DOHH2 (cell line): ENCODE measurements around the gene S100A13.
A peak's percentile ranks its signal among the peaks of the same experiment; 100 is the strongest.

Experiments
- H3F3A ChIP-seq: fragments of 200-600 bp; sonication (generic), shearing (Covaris generic); 2 replicates; pipeline ENCODE4 v1.6.0; 2016; ENCODE audit warnings: antibody characterized with exemption, mild to moderate bottlenecking; ENCODE audit not compliant: control insufficient read depth, insufficient read depth
- H3K27ac ChIP-seq: fragments of 200-600 bp; sonication (generic); 2 replicates; pipeline ENCODE4 v1.5.1; 2014; ENCODE audit warnings: low read depth, mild to moderate bottlenecking, low read length, moderate library complexity
- H3K27me3 ChIP-seq: fragments of 200-600 bp; sonication (generic); 2 replicates; pipeline ENCODE4 v1.6.1; 2014; ENCODE audit warnings: mild to moderate bottlenecking, low read length, mixed read lengths; ENCODE audit not compliant: control insufficient read depth
- H3K36me3 ChIP-seq: fragments of 200-600 bp; sonication (generic); 2 replicates; pipeline ENCODE4 v1.6.1; 2014; ENCODE audit warnings: mild to moderate bottlenecking, low read length, moderate library complexity, mixed read lengths; ENCODE audit not compliant: control insufficient read depth
- H3K4me1 ChIP-seq: fragments of 200-600 bp; sonication (generic); 2 replicates; pipeline ENCODE4 v1.6.1; 2014; ENCODE audit warnings: mild to moderate bottlenecking, low read length, mixed read lengths; ENCODE audit not compliant: control insufficient read depth
- H3K4me2 ChIP-seq: fragments of 200-600 bp; sonication (generic); 2 replicates; pipeline ENCODE4 v1.6.0; 2014; ENCODE audit warnings: mild to moderate bottlenecking, low read length, moderate library complexity
- H3K4me3 ChIP-seq: fragments of 200-600 bp; sonication (generic); 2 replicates; pipeline ENCODE4 v1.5.1; 2014; ENCODE audit warnings: mild to moderate bottlenecking, low read length, mixed read lengths
- H3K79me2 ChIP-seq: fragments of 200-600 bp; sonication (generic); 2 replicates; pipeline ENCODE4 v1.6.1; 2014; ENCODE audit warnings: mild to moderate bottlenecking, low read length, mixed read lengths; ENCODE audit not compliant: control insufficient read depth
- H3K9me2 ChIP-seq: fragments of 200-600 bp; sonication (generic); replicated peaks from 2 replicates; pipeline ENCODE4 v1.6.1; 2014; ENCODE audit warnings: mild to moderate bottlenecking, low read length, mixed read lengths; ENCODE audit not compliant: control insufficient read depth
- H3K9me3 ChIP-seq: fragments of 200-600 bp; sonication (generic); 2 replicates; pipeline ENCODE4 v1.6.1; 2014; ENCODE audit warnings: antibody characterized with exemption, low read length, mixed read lengths; ENCODE audit not compliant: control insufficient read depth, insufficient read depth
- H4K20me1 ChIP-seq: fragments of 200-600 bp; sonication (generic); 2 replicates; pipeline ENCODE4 v1.6.0; 2014; ENCODE audit warnings: low read depth, mild to moderate bottlenecking, antibody characterized with exemption, low read length, moderate library complexity; ENCODE audit not compliant: control insufficient read depth, insufficient read depth
- CTCF ChIP-seq: fragments of 200-600 bp; sonication (generic); IDR thresholded peaks from one replicate; pipeline ENCODE4 v1.5.1; 2014; ENCODE audit warnings: antibody characterized with exemption, mild to moderate bottlenecking, low read depth, low read length; ENCODE audit not compliant: poor library complexity, severe bottlenecking
- EZH2phosphoT487 ChIP-seq: fragments of 200-600 bp; sonication (generic); IDR thresholded peaks from 2 replicates; pipeline ENCODE4 v1.6.1; 2017; ENCODE audit warnings: borderline replicate concordance, mild to moderate bottlenecking, antibody characterized with exemption, low read length, moderate library complexity, mixed read lengths

S100A13 gene

GRCh38 chr1:153617663-153618062 is 9.6 kb downstream of the S100A13 start:
- Histone ChIP-seq H3K27ac (no peak overlapping the region), H3K4me3 (no peak overlapping the region), H3K9me2 (no peaks in the 10 kb centered on the region), H3K27me3 (no peaks in the 10 kb centered on the region), H3K9me3 (no peaks in the 10 kb centered on the region), H3K36me3 (peaks cover 27% of the 10 kb centered on the region), H3F3A (no peaks in the 10 kb centered on the region), H3K4me2 (no peak overlapping the region), H3K4me1 (peaks cover 16% of the 10 kb centered on the region), H4K20me1 (no peaks in the 10 kb centered on the region), H3K79me2 (no peaks in the 10 kb centered on the region)
- TF ChIP-seq EZH2phosphoT487: no peak
- peak; percentile 76 for TF ChIP-seq CTCF

GRCh38 chr1:153616917-153617311 is 10.4 kb downstream of the S100A13 start:
- no peaks in the 10 kb centered on the region for H3K9me3 ChIP-seq
- no peak overlapping the region for H3K4me2 ChIP-seq
- H3K4me3 ChIP-seq: no peak overlapping the region

GRCh38 chr1:153616144-153616916 is 11.0 kb downstream of the S100A13 start, which contains the start of gene S100A14:
S100A14 (minus strand) TSS chr1:153616325; CDS start chr1:153615858, 467 bp downstream.
- no peak within 1 kb of the TSS for H3K27ac ChIP-seq

More at GRCh38 chr1:153616917-153617311, 10.4 kb downstream of the S100A13 start:
- H3K9me2 ChIP-seq: no peaks in the 10 kb centered on the region
- H3K27me3 ChIP-seq: no peaks in the 10 kb centered on the region
- no peaks in the 10 kb centered on the region for H4K20me1 ChIP-seq
- H3K79me2 ChIP-seq: no peaks in the 10 kb centered on the region
- TF ChIP-seq EZH2phosphoT487: no peak
- TF ChIP-seq CTCF: no peak
- no peak overlapping the region for H3K27ac ChIP-seq
- no peaks in the 10 kb centered on the region for H3F3A ChIP-seq
- peaks cover 8% of the 10 kb centered on the region for H3K4me1 ChIP-seq
- peaks cover 22% of the 10 kb centered on the region for H3K36me3 ChIP-seq

More at GRCh38 chr1:153616144-153616916, 11.0 kb downstream of the S100A13 start, which contains the start of gene S100A14:
- no peak for TF ChIP-seq CTCF
- no peak for TF ChIP-seq EZH2phosphoT487
- H3F3A ChIP-seq: no peaks in the 10 kb centered on the region
- peaks cover 6% of the 10 kb centered on the region for H3K4me1 ChIP-seq
- no peaks in the 10 kb centered on the region for H3K79me2 ChIP-seq
- H3K4me3 ChIP-seq: no peak within 1 kb of the TSS
- no peaks in the 10 kb centered on the region for H3K9me3 ChIP-seq
- H3K4me2 ChIP-seq: no peak within 1 kb of the TSS
- no peaks in the 10 kb centered on the region for H3K9me2 ChIP-seq
- H3K36me3 ChIP-seq: peaks cover 22% of the 10 kb centered on the region
- H3K27me3 ChIP-seq: no peaks in the 10 kb centered on the region
- no peaks in the 10 kb centered on the region for H4K20me1 ChIP-seq
